ENCODE measurements around the gene RCN1. TPM values are rescaled to one million over a fixed set of nuclear protein-coding genes. Genes with fewer than 3 reads are reported as not detected.
"Not testable (repeated sequence)": the region's sequence is repeated elsewhere in the genome, so short reads cannot be mapped to it uniquely, and the experiment has no call there.

Gene RCN1
- total RNA-seq, 1 donor from 2014 or later: 174 TPM

DNA sequence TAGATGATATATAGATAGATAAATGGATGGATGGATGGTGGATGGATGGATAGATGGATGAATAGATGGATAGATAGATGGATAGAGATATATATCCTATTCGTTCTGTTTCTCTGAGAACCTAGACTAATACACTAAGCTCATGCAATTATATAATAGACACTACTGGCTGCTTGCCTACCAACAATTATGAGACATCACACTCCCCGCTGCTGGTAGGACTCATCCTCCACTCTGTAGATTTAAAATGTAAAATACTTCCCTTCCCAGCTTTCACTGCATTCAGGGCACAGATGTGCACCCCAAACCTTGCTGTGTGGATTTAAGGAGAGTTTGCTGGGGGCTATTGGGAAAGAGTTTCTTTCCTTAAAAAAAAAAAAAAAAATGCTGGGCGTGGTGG is 28.3 kb upstream of the RCN1 start:
- no peaks in the 10 kb centered on the region for H3K36me3 Mint-ChIP-seq (ENCODE audit: unreplicated experiment)
- H3K4me3 Mint-ChIP-seq (ENCODE audit: unreplicated experiment): no peak overlapping the region
- H3K27ac Mint-ChIP-seq (ENCODE audit: unreplicated experiment): no peak overlapping the region
- TF ChIP-seq, protein P1, sequence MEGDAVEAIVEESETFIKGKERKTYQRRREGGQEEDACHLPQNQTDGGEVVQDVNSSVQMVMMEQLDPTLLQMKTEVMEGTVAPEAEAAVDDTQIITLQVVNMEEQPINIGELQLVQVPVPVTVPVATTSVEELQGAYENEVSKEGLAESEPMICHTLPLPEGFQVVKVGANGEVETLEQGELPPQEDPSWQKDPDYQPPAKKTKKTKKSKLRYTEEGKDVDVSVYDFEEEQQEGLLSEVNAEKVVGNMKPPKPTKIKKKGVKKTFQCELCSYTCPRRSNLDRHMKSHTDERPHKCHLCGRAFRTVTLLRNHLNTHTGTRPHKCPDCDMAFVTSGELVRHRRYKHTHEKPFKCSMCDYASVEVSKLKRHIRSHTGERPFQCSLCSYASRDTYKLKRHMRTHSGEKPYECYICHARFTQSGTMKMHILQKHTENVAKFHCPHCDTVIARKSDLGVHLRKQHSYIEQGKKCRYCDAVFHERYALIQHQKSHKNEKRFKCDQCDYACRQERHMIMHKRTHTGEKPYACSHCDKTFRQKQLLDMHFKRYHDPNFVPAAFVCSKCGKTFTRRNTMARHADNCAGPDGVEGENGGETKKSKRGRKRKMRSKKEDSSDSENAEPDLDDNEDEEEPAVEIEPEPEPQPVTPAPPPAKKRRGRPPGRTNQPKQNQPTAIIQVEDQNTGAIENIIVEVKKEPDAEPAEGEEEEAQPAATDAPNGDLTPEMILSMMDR (IDR thresholded peaks at IDR 0.05): no peak
- peaks cover 78% of the 10 kb centered on the region for H3K27me3 Mint-ChIP-seq (ENCODE audit: unreplicated experiment)
- H3K4me1 Mint-ChIP-seq (ENCODE audit: unreplicated experiment): no peaks in the 10 kb centered on the region
- no peak for DNase-seq (ENCODE audit: extremely low spot score, unreplicated experiment)
- H3K9me3 Mint-ChIP-seq (ENCODE audit: unreplicated experiment): no peaks in the 10 kb centered on the region

DNA sequence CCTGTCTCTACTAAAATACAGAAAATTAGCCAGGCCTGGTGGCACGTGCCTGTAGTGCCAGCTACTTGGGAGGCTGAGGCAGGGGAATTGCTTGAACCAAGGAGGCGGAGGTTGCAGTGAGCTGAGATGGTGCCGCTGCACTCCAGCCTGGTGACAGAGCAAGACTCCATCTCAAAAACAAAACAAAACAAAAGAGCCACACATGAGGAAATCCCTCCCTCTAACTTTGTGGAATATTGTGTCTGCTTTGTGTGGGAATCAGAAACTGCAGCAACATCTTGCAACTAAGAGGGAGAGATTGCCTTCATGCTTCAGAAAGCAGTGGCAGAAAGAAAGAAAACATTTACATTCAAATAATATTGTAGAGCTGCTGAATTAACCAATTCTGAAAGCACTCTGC is 27.8 kb upstream of the RCN1 start:
- H3K4me3 Mint-ChIP-seq (ENCODE audit: unreplicated experiment); H3K9me3 Mint-ChIP-seq (ENCODE audit: unreplicated experiment); DNase-seq (ENCODE audit: extremely low spot score, unreplicated experiment); H3K36me3 Mint-ChIP-seq (ENCODE audit: unreplicated experiment); H3K4me1 Mint-ChIP-seq (ENCODE audit: unreplicated experiment); H3K27ac Mint-ChIP-seq (ENCODE audit: unreplicated experiment): not testable (repeated sequence)
- peaks cover 77% of the 10 kb centered on the region for H3K27me3 Mint-ChIP-seq (ENCODE audit: unreplicated experiment)

DNA sequence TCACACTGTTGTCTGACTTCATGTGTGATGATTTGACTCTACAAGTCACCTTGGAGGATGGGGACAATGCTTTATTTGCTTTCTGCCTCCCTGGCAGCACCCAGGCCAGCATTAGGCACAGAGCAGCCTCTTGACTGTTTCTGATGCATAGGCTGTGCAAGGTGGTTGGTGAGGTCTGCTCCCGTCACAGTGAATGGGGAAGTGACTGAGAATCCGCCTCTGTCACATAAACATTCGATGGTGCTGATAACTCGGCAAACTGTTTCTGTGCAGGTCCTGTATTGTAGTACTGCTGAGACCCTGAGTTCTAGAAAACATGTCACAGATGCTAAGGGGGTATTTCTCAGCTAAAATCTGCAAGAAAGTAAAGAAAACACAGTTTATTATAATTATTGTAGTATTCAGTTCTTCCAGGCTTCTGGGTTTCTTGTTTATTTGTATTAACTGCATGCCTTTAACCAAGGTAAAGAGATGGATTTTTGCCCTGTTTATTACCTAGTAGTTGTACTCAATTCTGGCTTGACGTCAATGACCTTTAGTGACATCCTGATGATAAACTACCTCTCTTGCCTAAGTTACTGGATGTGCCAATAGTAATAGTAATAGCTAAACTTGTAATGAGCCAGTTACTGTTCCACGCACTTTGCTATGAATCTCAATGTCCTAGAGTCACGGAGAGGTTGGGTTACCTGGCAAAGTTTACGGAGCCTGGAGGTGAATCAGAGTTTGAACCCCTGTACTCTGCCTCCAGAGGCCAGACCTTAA is 24.8 kb upstream of the RCN1 start:
- H3K36me3 Mint-ChIP-seq (ENCODE audit: unreplicated experiment): no peaks in the 10 kb centered on the region
- no peak for DNase-seq (ENCODE audit: extremely low spot score, unreplicated experiment)
- H3K4me1 Mint-ChIP-seq (ENCODE audit: unreplicated experiment): no peaks in the 10 kb centered on the region
- H3K9me3 Mint-ChIP-seq (ENCODE audit: unreplicated experiment): no peaks in the 10 kb centered on the region
- H3K27ac Mint-ChIP-seq (ENCODE audit: unreplicated experiment): no peak overlapping the region
- TF ChIP-seq, protein P1 (IDR thresholded peaks at IDR 0.05): no peak
- H3K4me3 Mint-ChIP-seq (ENCODE audit: unreplicated experiment): no peak overlapping the region
- peaks cover 82% of the 10 kb centered on the region for H3K27me3 Mint-ChIP-seq (ENCODE audit: unreplicated experiment)

DNA sequence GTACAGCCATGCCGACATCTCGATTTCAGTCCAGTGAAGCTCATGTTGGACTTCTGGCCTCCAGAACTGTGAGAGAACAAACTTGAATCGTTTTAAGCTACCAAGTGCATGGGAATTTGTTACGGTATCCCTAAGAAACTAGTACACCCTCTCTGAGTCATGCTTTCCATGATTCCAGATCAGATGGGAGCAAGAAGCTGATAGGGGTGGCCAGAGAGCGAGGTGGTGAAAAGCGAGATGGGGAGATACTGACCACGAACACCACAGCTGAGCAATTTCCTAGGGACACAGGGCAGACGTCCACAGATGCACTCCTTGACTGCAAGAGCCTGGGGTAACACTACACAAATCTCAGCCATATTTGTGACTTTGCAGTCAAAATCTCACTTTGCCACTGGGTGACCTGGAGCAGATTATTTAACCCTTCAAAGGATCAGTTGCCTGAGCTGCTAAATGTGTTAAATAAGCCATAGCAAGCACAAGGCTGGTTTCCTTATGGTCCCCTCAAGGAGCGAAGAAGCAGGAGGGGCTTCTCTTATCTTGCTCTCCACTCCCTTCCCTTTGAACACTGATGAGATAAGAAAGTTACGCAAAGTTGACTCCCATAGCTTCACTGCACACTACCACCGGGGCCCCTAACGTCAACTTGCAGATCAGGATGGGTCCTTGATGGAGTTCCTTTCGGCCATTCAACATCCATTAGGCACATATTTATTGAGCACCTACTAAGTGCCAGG is 22.6 kb upstream of the RCN1 start:
- H3K4me3 Mint-ChIP-seq (ENCODE audit: unreplicated experiment): no peak overlapping the region
- DNase-seq (ENCODE audit: extremely low spot score, unreplicated experiment): no peak
- H3K27ac Mint-ChIP-seq (ENCODE audit: unreplicated experiment): no peak overlapping the region
- H3K27me3 Mint-ChIP-seq (ENCODE audit: unreplicated experiment): peaks cover 88% of the 10 kb centered on the region
- no peaks in the 10 kb centered on the region for H3K9me3 Mint-ChIP-seq (ENCODE audit: unreplicated experiment)
- H3K4me1 Mint-ChIP-seq (ENCODE audit: unreplicated experiment): peaks cover 3% of the 10 kb centered on the region
- TF ChIP-seq, protein P1 (IDR thresholded peaks at IDR 0.05): no peak
- H3K36me3 Mint-ChIP-seq (ENCODE audit: unreplicated experiment): no peaks in the 10 kb centered on the region

DNA sequence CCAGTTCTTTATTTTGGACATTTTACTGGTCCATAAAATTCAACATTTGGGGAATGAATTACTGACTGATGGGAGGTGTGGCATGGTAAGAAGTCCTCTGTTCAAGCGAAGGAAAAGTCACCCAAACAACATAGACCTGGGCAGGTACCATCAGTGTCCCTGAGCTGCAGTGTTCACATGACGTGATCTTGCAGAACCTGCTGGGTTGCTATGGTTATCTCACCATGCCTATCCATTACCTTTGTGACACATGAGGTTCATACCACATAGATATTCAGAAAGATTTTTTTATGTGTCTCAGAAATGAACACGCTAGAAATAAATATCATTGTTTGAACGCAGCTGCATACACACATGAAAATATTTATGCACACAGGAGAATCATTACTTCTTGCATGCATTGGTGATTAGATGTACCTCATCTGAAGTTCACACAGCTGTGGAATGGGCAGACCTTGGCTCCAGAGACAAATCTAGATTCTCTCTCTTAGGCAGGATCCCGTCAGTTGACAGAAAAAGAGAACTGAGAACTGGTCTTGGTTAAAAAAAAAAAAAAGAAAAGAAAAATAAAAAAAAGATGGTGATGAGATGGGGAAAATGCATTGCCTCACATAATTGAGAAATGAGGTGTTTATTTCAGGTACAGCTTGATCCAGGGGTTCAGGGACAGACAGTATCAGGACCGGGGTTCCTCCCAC is 21.4 kb upstream of the RCN1 start:
- Mint-ChIP-seq H3K9me3 (ENCODE audit: unreplicated experiment) (no peaks in the 10 kb centered on the region), H3K36me3 (ENCODE audit: unreplicated experiment) (no peaks in the 10 kb centered on the region), H3K4me3 (ENCODE audit: unreplicated experiment) (no peak overlapping the region), H3K4me1 (ENCODE audit: unreplicated experiment) (peaks cover 5% of the 10 kb centered on the region), H3K27ac (ENCODE audit: unreplicated experiment) (no peak overlapping the region), H3K27me3 (ENCODE audit: unreplicated experiment) (peaks cover 84% of the 10 kb centered on the region)
- TF ChIP-seq, protein P1 (IDR thresholded peaks at IDR 0.05): no peak
- DNase-seq (ENCODE audit: extremely low spot score, unreplicated experiment): no peak

Data from osteocyte (in vitro differentiated cells).